ENCODE data around the gene HECW1. TPM values are rescaled to one million over a fixed set of nuclear protein-coding genes. Genes with fewer than 3 reads are reported as not detected.
A peak's percentile ranks its signal among the peaks of the same experiment; 100 is the strongest.

HECW1 gene
- total and polyA plus RNA-seq, 11 donors = 0.23 TPM; not detected in 10

GRCh38 chr7:43384616-43385308 is 272.3 kb downstream of the HECW1 start:
- Histone ChIP-seq H3K4me1 (no peaks in the 10 kb centered on the region), H3K9me3 (peaks cover 0 to 5% (median 0%) of the 10 kb centered on the region in 12 donors), H3K27me3 (no peaks in the 10 kb centered on the region), H3K36me3 (no peaks in the 10 kb centered on the region), H3K4me3 (no peak overlapping the region), H3K27ac (no peak overlapping the region)
- 49 to 65% (median 63%) methylated on average over 8 of the region's 8 CpGs for WGBS, 4 donors
- DNase-seq (no peak), ATAC-seq (peak in 1 of 4 donors; percentile 24)
- TF ChIP-seq CTCF (IDR thresholded peaks at IDR 0.05) (no peak), POLR2A (IDR thresholded peaks at IDR 0.05) (no peak)
- intact Hi-C loops (cut with DNase I) = no loop called here

- Histone ChIP-seq H3K4me3 (no peak overlapping the region), H3K9me3 (peaks cover 0 to 5% (median 0%) of the 10 kb centered on the region in 12 donors), H3K27ac (no peak overlapping the region), H3K4me1 (no peaks in the 10 kb centered on the region), H3K27me3 (no peaks in the 10 kb centered on the region), H3K36me3 (no peaks in the 10 kb centered on the region)
- TF ChIP-seq CTCF (IDR thresholded peaks at IDR 0.05) (no peak), POLR2A (IDR thresholded peaks at IDR 0.05) (no peak)
- WGBS, 4 donors = 55 to 80% (median 70%) methylated on average over 1 to 2 of the region's 2 CpGs
- ATAC-seq = no peak
- no peak for DNase-seq
- intact Hi-C loops (cut with DNase I) = no loop called here
These were observed 272.8 kb downstream of the HECW1 start for GRCh38 chr7:43385309-43385680.

GRCh38 chr7:43385856-43386255 is 273.4 kb downstream of the HECW1 start:
- no peak overlapping the region for H3K27ac ChIP-seq
- DNase-seq = no peak
- H3K36me3 ChIP-seq = no peaks in the 10 kb centered on the region
- ATAC-seq = no peak
- H3K4me3 ChIP-seq = no peak overlapping the region
- intact Hi-C loops (cut with DNase I) = no loop called here
- no peaks in the 10 kb centered on the region for H3K4me1 ChIP-seq
- WGBS, 4 donors = 76 to 83% (median 80%) methylated on average over 2 of the region's 2 CpGs
- TF ChIP-seq CTCF (IDR thresholded peaks at IDR 0.05) (no peak), POLR2A (IDR thresholded peaks at IDR 0.05) (no peak)
- H3K27me3 ChIP-seq = no peaks in the 10 kb centered on the region
- peaks cover 0 to 3% (median 0%) of the 10 kb centered on the region in 12 donors for H3K9me3 ChIP-seq

- no peak overlapping the region for H3K27ac ChIP-seq
- peaks cover 0 to 3% (median 0%) of the 10 kb centered on the region in 12 donors for H3K9me3 ChIP-seq
- ATAC-seq = no peak
- no peak for TF ChIP-seq CTCF (IDR thresholded peaks at IDR 0.05)
- TF ChIP-seq POLR2A (IDR thresholded peaks at IDR 0.05) = no peak
- H3K4me1 ChIP-seq = no peaks in the 10 kb centered on the region
- H3K36me3 ChIP-seq = no peaks in the 10 kb centered on the region
- intact Hi-C loops (cut with DNase I) = no loop called here
- H3K27me3 ChIP-seq = no peaks in the 10 kb centered on the region
- H3K4me3 ChIP-seq = no peak overlapping the region
- no peak for DNase-seq
- WGBS, 4 donors = 82 to 89% (median 84%) methylated on average over 3 of the region's 3 CpGs
These were observed 275.5 kb downstream of the HECW1 start for GRCh38 chr7:43387932-43388331.

Measured in heart left ventricle (tissue), 16 donors.